Activated naive CD8-positive, alpha-beta T cell treated with anti-CD3 and anti-CD28 coated beads, Interleukin-2, amount 10 ng/mL, durations not matched to agents 7 days and 5 days (primary cell): ENCODE data around the gene TNRC6B. TPM values are rescaled to one million over a fixed set of nuclear protein-coding genes. Genes with fewer than 3 reads are reported as not detected.
A peak's percentile ranks its signal among the peaks of the same experiment; 100 is the strongest.
"Not testable (repeated sequence)": the region's sequence is repeated elsewhere in the genome, so short reads cannot be mapped to it uniquely, and the experiment has no call there.

ENCODE experiments used
- ATAC-seq: fragments of 150-1000 bp; cut with Tn5 transposase; one replicate; pipeline ENCODE4 v1.10.0; 2021; ENCODE audit warnings: low read depth, moderate library complexity
- POLR2A ChIA-PET: fragments of 350-600 bp; sonication (Branson Sonifier 250); formaldehyde crosslinking; loops from one replicate; lab custom pipeline; 2021; ENCODE audit warnings: antibody characterized with exemption; lab: Charles Lee
- DNase-seq: peaks from one replicate; pipeline ENCODE4 v3.0.0; 2021
- H3K27ac Mint-ChIP-seq: one replicate; pipeline ENCODE4 v1.8.0; 2022; ENCODE audit warnings: mild to moderate bottlenecking, mixed read lengths
- H3K27me3 Mint-ChIP-seq: one replicate; pipeline ENCODE4 v1.8.0; 2022; ENCODE audit warnings: mild to moderate bottlenecking, moderate library complexity, mixed read lengths
- H3K36me3 Mint-ChIP-seq: one replicate; pipeline ENCODE4 v1.8.0; 2021; ENCODE audit warnings: mild to moderate bottlenecking, mixed read lengths
- H3K4me1 Mint-ChIP-seq: one replicate; pipeline ENCODE4 v1.8.0; 2021; ENCODE audit warnings: mixed read lengths
- H3K4me3 Mint-ChIP-seq: one replicate; pipeline ENCODE4 v1.8.0; 2022; ENCODE audit warnings: mild to moderate bottlenecking, moderate library complexity, mixed read lengths
- H3K9me3 Mint-ChIP-seq: one replicate; pipeline ENCODE4 v1.8.0; 2021; ENCODE audit warnings: mixed read lengths
- total RNA-seq, 2 experiments: library from RNA; stranded (reverse); gene quantifications; one replicate each; pipeline ENCODE4 v1.2.3, GENCODE V29; 2021

Gene TNRC6B
- total RNA-seq, 2 experiments from 2014 or later, result 89.6 to 91.4 TPM

DNA sequence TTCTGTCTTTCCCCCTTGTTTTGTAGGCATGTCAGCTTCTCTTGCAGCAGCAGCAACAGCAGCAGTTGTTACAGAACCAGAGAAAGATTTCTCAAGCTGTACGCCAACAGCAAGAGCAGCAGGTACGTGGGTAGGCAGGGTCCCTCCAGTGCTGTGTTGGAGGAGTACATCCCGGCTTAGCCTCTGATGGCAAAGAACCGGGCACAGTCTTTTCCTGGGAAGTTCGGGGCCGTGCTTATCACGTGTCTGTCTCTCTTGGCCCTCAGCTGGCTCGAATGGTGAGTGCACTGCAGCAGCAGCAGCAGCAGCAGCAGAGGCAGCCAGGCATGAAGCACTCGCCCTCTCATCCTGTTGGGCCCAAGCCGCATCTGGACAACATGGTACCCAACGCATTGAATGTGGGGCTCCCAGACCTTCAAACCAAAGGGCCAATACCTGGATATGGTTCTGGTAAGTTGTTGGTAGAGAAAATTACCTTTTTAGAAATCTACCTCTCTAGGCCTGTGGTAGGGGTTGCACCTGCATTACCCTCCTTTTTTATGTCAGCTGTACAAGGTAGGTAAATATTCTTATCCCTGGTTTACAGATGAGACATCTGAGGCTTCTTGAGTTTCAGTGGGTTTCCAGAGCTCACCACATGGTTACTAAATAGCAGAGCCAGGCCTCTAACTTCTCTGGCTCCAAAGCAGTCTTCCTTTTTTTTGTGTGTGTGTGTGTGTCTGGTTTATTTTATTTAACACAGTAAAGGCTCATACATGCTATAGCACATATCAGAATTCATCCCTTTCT is 123.4 kb downstream of the TNRC6B start:
- Mint-ChIP-seq H3K4me1 (peaks cover 14% of the 10 kb centered on the region), H3K27ac (no peak overlapping the region), H3K36me3 (peaks cover 28% of the 10 kb centered on the region), H3K9me3 (no peaks in the 10 kb centered on the region), H3K4me3 (no peak overlapping the region), H3K27me3 (no peaks in the 10 kb centered on the region)
- POLR2A ChIA-PET, result interaction anchor here (0.5 to 1.3 kb wide), 3 partner anchors 10 to 123 kb away, joined by 3 read pairs; partner anchors contain the start of gene TNRC6B
- ATAC-seq (peak; percentile 63), DNase-seq (no peak)

GRCh38 chr22:40302149-40302548 is 124.4 kb downstream of the TNRC6B start:
- no peak for DNase-seq
- peaks cover 24% of the 10 kb centered on the region for H3K36me3 Mint-ChIP-seq
- no peaks in the 10 kb centered on the region for H3K9me3 Mint-ChIP-seq
- H3K4me3 Mint-ChIP-seq, result no peak overlapping the region
- peaks cover 14% of the 10 kb centered on the region for H3K4me1 Mint-ChIP-seq
- ATAC-seq, result no peak
- POLR2A ChIA-PET, result interaction anchor here (0.7 kb wide), 1 partner anchor 12 kb away, joined by 5 read pairs; no protein-coding TSS in a partner anchor
- no peaks in the 10 kb centered on the region for H3K27me3 Mint-ChIP-seq
- no peak overlapping the region for H3K27ac Mint-ChIP-seq

- H3K27ac Mint-ChIP-seq, result peak overlapping the region; percentile 44
- POLR2A ChIA-PET, result no interaction called here
- no peaks in the 10 kb centered on the region for H3K9me3 Mint-ChIP-seq
- H3K27me3 Mint-ChIP-seq, result no peaks in the 10 kb centered on the region
- ATAC-seq (no peak), DNase-seq (no peak)
- H3K4me3 Mint-ChIP-seq, result no peak overlapping the region
- H3K4me1 Mint-ChIP-seq, result peaks cover 29% of the 10 kb centered on the region
- H3K36me3 Mint-ChIP-seq, result peaks cover 34% of the 10 kb centered on the region
Observed at GRCh38 chr22:40305625-40306024, 127.9 kb downstream of the TNRC6B start.

- POLR2A ChIA-PET, result interaction anchor here (0.9 to 1.5 kb wide), 5 partner anchors 15 to 220 kb away, joined by 3 to 6 read pairs (median 3); no protein-coding TSS in a partner anchor
- Mint-ChIP-seq H3K36me3 (peaks cover 38% of the 10 kb centered on the region), H3K4me1 (peaks cover 26% of the 10 kb centered on the region), H3K27ac (peak overlapping the region; percentile 39), H3K9me3 (no peaks in the 10 kb centered on the region), H3K27me3 (no peaks in the 10 kb centered on the region), H3K4me3 (peak overlapping the region; percentile 8)
- DNase-seq (no peak), ATAC-seq (peak; percentile 69)
Observed at GRCh38 chr22:40308999-40309573, 131.4 kb downstream of the TNRC6B start.

GRCh38 chr22:40309631-40310030 is 131.9 kb downstream of the TNRC6B start:
- Mint-ChIP-seq H3K4me1 (peaks cover 25% of the 10 kb centered on the region), H3K36me3 (peaks cover 42% of the 10 kb centered on the region), H3K9me3 (no peaks in the 10 kb centered on the region), H3K27ac (peak overlapping the region; percentile 22), H3K27me3 (no peaks in the 10 kb centered on the region), H3K4me3 (no peak overlapping the region)
- ATAC-seq (no peak), DNase-seq (no peak)
- POLR2A ChIA-PET, result interaction anchor here (0.9 to 1.5 kb wide), 4 partner anchors 14 to 221 kb away, joined by 3 to 6 read pairs (median 3); no protein-coding TSS in a partner anchor

GRCh38 chr22:40310081-40310767 is 132.5 kb downstream of the TNRC6B start:
- H3K36me3 Mint-ChIP-seq, result peaks cover 43% of the 10 kb centered on the region
- DNase-seq (no peak), ATAC-seq (no peak)
- peaks cover 25% of the 10 kb centered on the region for H3K4me1 Mint-ChIP-seq
- H3K27ac Mint-ChIP-seq, result no peak overlapping the region
- H3K9me3 Mint-ChIP-seq, result no peaks in the 10 kb centered on the region
- H3K4me3 Mint-ChIP-seq, result no peak overlapping the region
- H3K27me3 Mint-ChIP-seq, result no peaks in the 10 kb centered on the region
- POLR2A ChIA-PET, result interaction anchor here (1.2 kb wide), 1 partner anchor 37 kb away, joined by 3 read pairs; no protein-coding TSS in a partner anchor

- H3K4me1 Mint-ChIP-seq, result peaks cover 25% of the 10 kb centered on the region
- POLR2A ChIA-PET, result no interaction called here
- DNase-seq, result no peak
- ATAC-seq, result no peak
- no peaks in the 10 kb centered on the region for H3K9me3 Mint-ChIP-seq
- H3K36me3 Mint-ChIP-seq, result peaks cover 48% of the 10 kb centered on the region
- no peaks in the 10 kb centered on the region for H3K27me3 Mint-ChIP-seq
- no peak overlapping the region for H3K27ac Mint-ChIP-seq
- no peak overlapping the region for H3K4me3 Mint-ChIP-seq
Observed at GRCh38 chr22:40310768-40311120, 133.0 kb downstream of the TNRC6B start.

DNA sequence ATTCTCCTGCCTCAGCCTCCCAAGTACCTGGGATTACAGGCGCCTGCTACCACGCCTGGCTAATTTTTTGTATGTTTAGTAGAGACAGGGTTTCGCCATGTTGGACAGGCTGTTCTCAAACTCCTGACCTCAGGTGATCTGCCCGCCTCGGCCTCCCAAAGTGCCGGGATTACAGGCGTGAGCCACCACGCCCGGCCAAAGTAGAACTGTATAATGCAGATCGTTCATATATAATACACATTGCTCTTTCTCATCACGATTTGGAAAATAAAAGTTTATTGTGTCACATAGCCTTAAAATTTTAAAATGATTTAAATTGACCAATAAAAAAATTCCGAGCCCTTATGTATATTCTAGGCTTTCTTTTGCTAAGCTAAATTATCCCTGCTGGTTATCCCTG is 133.9 kb downstream of the TNRC6B start:
- H3K4me3 Mint-ChIP-seq, ATAC-seq, POLR2A ChIA-PET, H3K9me3 Mint-ChIP-seq, DNase-seq, H3K27ac Mint-ChIP-seq, H3K27me3 Mint-ChIP-seq: not testable (repeated sequence)
- peaks cover 55% of the 10 kb centered on the region for H3K36me3 Mint-ChIP-seq
- H3K4me1 Mint-ChIP-seq, result peaks cover 25% of the 10 kb centered on the region

GRCh38 chr22:40312050-40312449 is 134.3 kb downstream of the TNRC6B start:
- H3K4me3 Mint-ChIP-seq, result no peak overlapping the region
- DNase-seq (no peak), ATAC-seq (no peak)
- no peaks in the 10 kb centered on the region for H3K9me3 Mint-ChIP-seq
- H3K27ac Mint-ChIP-seq, result no peak overlapping the region
- peaks cover 59% of the 10 kb centered on the region for H3K36me3 Mint-ChIP-seq
- no peaks in the 10 kb centered on the region for H3K27me3 Mint-ChIP-seq
- H3K4me1 Mint-ChIP-seq, result peaks cover 25% of the 10 kb centered on the region
- POLR2A ChIA-PET, result no interaction called here

GRCh38 chr22:40313007-40313406 is 135.3 kb downstream of the TNRC6B start:
- no peaks in the 10 kb centered on the region for H3K9me3 Mint-ChIP-seq
- peaks cover 20% of the 10 kb centered on the region for H3K4me1 Mint-ChIP-seq
- H3K36me3 Mint-ChIP-seq, result peaks cover 60% of the 10 kb centered on the region
- ATAC-seq (no peak), DNase-seq (no peak)
- POLR2A ChIA-PET, result no interaction called here
- H3K27me3 Mint-ChIP-seq, result no peaks in the 10 kb centered on the region
- no peak overlapping the region for H3K27ac Mint-ChIP-seq
- H3K4me3 Mint-ChIP-seq, result no peak overlapping the region

- H3K4me1 Mint-ChIP-seq, result peaks cover 10% of the 10 kb centered on the region
- POLR2A ChIA-PET, result no interaction called here
- H3K9me3 Mint-ChIP-seq, result no peaks in the 10 kb centered on the region
- peaks cover 57% of the 10 kb centered on the region for H3K36me3 Mint-ChIP-seq
- peak overlapping the region; percentile 14 for H3K27ac Mint-ChIP-seq
- DNase-seq, result no peak
- H3K4me3 Mint-ChIP-seq, result no peak overlapping the region
- no peaks in the 10 kb centered on the region for H3K27me3 Mint-ChIP-seq
- no peak for ATAC-seq
Observed at GRCh38 chr22:40314041-40314440, 136.3 kb downstream of the TNRC6B start.

- H3K27ac Mint-ChIP-seq, result no peak overlapping the region
- no peaks in the 10 kb centered on the region for H3K27me3 Mint-ChIP-seq
- no peak overlapping the region for H3K4me3 Mint-ChIP-seq
- ATAC-seq, result no peak
- POLR2A ChIA-PET, result interaction anchor here (1.2 kb wide), 1 partner anchor 276 kb away, joined by 3 read pairs; no protein-coding TSS in a partner anchor
- H3K9me3 Mint-ChIP-seq, result no peaks in the 10 kb centered on the region
- H3K4me1 Mint-ChIP-seq, result peaks cover 31% of the 10 kb centered on the region
- no peak for DNase-seq
- H3K36me3 Mint-ChIP-seq, result peaks cover 55% of the 10 kb centered on the region
Observed at GRCh38 chr22:40320687-40321086, 143.0 kb downstream of the TNRC6B start.

DNA sequence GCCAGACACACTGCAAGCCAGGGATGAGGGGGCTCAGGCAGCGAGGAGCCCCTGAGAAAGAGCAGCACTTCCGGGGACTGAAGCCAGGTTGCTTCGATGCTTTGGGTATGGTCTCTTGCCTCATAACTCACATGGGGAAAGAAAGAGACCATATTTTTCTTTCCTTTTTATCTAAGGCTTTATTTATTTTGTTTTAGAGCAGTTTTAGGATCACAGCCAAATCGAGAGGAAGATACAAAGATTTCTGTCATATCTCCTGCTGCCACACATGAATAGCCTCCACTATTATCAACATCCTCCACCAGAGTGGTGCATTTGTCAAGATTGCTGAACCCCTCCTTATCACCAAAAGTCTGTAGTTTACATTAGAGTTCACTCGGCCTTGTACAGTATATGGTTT is 144.3 kb downstream of the TNRC6B start:
- ATAC-seq, result no peak
- POLR2A ChIA-PET, result interaction anchor here (0.6 kb wide), 1 partner anchor 24 kb away, joined by 5 read pairs; no protein-coding TSS in a partner anchor
- H3K9me3 Mint-ChIP-seq, result no peaks in the 10 kb centered on the region
- H3K36me3 Mint-ChIP-seq, result peaks cover 47% of the 10 kb centered on the region
- H3K4me3 Mint-ChIP-seq, result no peak overlapping the region
- peaks cover 39% of the 10 kb centered on the region for H3K4me1 Mint-ChIP-seq
- H3K27ac Mint-ChIP-seq, result peak overlapping the region; percentile 70
- DNase-seq, result no peak
- no peaks in the 10 kb centered on the region for H3K27me3 Mint-ChIP-seq
